Measurements from ENCODE around the gene DBN1. TPM values are rescaled to one million over a fixed set of nuclear protein-coding genes. Genes with fewer than 3 reads are reported as not detected.
"Not testable (repeated sequence)": the region's sequence is repeated elsewhere in the genome, so short reads cannot be mapped to it uniquely, and the experiment has no call there.

DBN1 gene
- total and polyA plus RNA-seq, 2 experiments from 2014 or later, result 106 to 290 TPM

DNA sequence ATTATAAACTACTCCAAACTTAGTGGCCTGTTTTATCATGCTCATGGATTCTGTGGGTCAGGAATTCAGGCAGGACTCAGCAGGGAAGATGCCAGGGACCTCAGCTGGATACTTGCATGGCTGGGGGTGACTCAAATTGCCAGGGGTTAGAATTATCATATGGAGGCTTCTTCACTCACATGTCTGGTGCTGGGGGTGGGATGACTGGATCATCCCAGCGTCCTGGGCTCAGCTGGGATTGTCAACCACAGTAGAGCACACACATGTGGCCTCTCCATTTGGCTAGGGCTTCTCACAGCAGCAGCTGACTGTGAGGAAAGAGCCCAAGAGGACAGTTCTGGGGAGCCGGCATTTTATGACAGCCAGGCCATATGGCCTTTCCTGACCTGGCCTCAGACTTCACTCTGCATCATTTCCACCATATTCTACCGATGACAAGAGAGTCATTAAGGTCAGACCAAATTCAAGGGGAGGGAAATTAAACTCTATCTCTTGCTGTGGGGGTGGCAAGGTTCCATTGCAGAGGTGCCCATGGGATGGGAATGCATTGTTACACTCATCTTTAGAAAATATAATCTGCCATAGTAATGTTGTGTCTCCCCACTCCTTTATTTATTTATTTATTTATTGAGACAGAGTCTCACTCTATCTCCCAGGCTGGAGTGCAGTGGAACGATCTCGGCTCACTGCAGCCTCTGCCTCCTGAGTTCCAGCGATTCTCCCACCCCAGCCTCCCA lies 52.2 kb downstream of the DBN1 start:
- Mint-ChIP-seq H3K27me3 (ENCODE audit: insufficient read depth, low read depth, poor library complexity) (peaks cover 11% of the 10 kb centered on the region), H3K27ac (no peak overlapping the region), H3K9me3 (no peaks in the 10 kb centered on the region; the same call in 1 of the 3 replicates), H3K4me3 (no peak overlapping the region), H3K4me1 (peaks cover 8% of the 10 kb centered on the region; the same call in 2 of the 3 replicates), H3K36me3 (ENCODE audit: low read depth) (no peaks in the 10 kb centered on the region)
- no peak for DNase-seq (ENCODE audit: low spot score)
- Histone ChIP-seq H3K4me1 (ENCODE audit: insufficient read depth) (peaks cover 6% of the 10 kb centered on the region), H3K79me2 (replicated peaks; ENCODE audit: insufficient read depth) (no peaks in the 10 kb centered on the region), H3K4me3 (no peak overlapping the region), H3F3A (replicated peaks; ENCODE audit: low read depth) (peaks cover 7% of the 10 kb centered on the region), H3K27me3 (ENCODE audit: insufficient read depth) (no peaks in the 10 kb centered on the region), H2AFZ (no peak overlapping the region), H3K4me2 (no peak overlapping the region), H3K36me3 (ENCODE audit: insufficient read depth) (no peaks in the 10 kb centered on the region), H3K27ac (ENCODE audit: low read depth) (no peak overlapping the region), H4K20me1 (replicated peaks; ENCODE audit: insufficient read depth) (no peaks in the 10 kb centered on the region), H3K9me2 (ENCODE audit: insufficient read depth) (no peaks in the 10 kb centered on the region)
- no peak for TF ChIP-seq CREB1 (CRISPR knock-in tag; IDR thresholded peaks at IDR 0.05; ENCODE audit: low read depth)
- no peak for TF ChIP-seq EZH2 (IDR thresholded peaks at IDR 0.05; ENCODE audit: low read depth, unreplicated experiment)
- TF ChIP-seq, protein P1, sequence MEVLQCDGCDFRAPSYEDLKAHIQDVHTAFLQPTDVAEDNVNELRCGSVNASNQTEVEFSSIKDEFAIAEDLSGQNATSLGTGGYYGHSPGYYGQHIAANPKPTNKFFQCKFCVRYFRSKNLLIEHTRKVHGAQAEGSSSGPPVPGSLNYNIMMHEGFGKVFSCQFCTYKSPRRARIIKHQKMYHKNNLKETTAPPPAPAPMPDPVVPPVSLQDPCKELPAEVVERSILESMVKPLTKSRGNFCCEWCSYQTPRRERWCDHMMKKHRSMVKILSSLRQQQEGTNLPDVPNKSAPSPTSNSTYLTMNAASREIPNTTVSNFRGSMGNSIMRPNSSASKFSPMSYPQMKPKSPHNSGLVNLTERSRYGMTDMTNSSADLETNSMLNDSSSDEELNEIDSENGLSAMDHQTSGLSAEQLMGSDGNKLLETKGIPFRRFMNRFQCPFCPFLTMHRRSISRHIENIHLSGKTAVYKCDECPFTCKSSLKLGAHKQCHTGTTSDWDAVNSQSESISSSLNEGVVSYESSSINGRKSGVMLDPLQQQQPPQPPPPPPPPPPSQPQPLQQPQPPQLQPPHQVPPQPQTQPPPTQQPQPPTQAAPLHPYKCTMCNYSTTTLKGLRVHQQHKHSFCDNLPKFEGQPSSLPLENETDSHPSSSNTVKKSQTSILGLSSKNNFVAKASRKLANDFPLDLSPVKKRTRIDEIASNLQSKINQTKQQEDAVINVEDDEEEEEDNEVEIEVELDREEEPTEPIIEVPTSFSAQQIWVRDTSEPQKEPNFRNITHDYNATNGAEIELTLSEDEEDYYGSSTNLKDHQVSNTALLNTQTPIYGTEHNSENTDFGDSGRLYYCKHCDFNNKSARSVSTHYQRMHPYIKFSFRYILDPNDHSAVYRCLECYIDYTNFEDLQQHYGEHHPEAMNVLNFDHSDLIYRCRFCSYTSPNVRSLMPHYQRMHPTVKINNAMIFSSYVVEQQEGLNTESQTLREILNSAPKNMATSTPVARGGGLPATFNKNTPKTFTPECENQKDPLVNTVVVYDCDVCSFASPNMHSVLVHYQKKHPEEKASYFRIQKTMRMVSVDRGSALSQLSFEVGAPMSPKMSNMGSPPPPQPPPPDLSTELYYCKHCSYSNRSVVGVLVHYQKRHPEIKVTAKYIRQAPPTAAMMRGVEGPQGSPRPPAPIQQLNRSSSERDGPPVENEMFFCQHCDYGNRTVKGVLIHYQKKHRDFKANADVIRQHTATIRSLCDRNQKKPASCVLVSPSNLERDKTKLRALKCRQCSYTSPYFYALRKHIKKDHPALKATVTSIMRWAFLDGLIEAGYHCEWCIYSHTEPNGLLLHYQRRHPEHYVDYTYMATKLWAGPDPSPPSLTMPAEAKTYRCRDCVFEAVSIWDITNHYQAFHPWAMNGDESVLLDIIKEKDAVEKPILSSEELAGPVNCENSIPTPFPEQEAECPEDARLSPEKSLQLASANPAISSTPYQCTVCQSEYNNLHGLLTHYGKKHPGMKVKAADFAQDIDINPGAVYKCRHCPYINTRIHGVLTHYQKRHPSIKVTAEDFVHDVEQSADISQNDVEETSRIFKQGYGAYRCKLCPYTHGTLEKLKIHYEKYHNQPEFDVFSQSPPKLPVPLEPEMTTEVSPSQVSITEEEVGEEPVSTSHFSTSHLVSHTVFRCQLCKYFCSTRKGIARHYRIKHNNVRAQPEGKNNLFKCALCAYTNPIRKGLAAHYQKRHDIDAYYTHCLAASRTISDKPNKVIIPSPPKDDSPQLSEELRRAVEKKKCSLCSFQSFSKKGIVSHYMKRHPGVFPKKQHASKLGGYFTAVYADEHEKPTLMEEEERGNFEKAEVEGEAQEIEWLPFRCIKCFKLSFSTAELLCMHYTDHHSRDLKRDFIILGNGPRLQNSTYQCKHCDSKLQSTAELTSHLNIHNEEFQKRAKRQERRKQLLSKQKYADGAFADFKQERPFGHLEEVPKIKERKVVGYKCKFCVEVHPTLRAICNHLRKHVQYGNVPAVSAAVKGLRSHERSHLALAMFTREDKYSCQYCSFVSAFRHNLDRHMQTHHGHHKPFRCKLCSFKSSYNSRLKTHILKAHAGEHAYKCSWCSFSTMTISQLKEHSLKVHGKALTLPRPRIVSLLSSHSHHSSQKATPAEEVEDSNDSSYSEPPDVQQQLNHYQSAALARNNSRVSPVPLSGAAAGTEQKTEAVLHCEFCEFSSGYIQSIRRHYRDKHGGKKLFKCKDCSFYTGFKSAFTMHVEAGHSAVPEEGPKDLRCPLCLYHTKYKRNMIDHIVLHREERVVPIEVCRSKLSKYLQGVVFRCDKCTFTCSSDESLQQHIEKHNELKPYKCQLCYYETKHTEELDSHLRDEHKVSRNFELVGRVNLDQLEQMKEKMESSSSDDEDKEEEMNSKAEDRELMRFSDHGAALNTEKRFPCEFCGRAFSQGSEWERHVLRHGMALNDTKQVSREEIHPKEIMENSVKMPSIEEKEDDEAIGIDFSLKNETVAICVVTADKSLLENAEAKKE (CRISPR knock-in tag; IDR thresholded peaks at IDR 0.05), result no peak
- TF ChIP-seq EZH2phosphoT487 (IDR thresholded peaks at IDR 0.05; ENCODE audit: unreplicated experiment), result no peak
- TF ChIP-seq, protein P2, sequence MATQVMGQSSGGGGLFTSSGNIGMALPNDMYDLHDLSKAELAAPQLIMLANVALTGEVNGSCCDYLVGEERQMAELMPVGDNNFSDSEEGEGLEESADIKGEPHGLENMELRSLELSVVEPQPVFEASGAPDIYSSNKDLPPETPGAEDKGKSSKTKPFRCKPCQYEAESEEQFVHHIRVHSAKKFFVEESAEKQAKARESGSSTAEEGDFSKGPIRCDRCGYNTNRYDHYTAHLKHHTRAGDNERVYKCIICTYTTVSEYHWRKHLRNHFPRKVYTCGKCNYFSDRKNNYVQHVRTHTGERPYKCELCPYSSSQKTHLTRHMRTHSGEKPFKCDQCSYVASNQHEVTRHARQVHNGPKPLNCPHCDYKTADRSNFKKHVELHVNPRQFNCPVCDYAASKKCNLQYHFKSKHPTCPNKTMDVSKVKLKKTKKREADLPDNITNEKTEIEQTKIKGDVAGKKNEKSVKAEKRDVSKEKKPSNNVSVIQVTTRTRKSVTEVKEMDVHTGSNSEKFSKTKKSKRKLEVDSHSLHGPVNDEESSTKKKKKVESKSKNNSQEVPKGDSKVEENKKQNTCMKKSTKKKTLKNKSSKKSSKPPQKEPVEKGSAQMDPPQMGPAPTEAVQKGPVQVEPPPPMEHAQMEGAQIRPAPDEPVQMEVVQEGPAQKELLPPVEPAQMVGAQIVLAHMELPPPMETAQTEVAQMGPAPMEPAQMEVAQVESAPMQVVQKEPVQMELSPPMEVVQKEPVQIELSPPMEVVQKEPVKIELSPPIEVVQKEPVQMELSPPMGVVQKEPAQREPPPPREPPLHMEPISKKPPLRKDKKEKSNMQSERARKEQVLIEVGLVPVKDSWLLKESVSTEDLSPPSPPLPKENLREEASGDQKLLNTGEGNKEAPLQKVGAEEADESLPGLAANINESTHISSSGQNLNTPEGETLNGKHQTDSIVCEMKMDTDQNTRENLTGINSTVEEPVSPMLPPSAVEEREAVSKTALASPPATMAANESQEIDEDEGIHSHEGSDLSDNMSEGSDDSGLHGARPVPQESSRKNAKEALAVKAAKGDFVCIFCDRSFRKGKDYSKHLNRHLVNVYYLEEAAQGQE (IDR thresholded peaks at IDR 0.05; ENCODE audit: unreplicated experiment), result no peak
- ATAC-seq, result no peak

DNA sequence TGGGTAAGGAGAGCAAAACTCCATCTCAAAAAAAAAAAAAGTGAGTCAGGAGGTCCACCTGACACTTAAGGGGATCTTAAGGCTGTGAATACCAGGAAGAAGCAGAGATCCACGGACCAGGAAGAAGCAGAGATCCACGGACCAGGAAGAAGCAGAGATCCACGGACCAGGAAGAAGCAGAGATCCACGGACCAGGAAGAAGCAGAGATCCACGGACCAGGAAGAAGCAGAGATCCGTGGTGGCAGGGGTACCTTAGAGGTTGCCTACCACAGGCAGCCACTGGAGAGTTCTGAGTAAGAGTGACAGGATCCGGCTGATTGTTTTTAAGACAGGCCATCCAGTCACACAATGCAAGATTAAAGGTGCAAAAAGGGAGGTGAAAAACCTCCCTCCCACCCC lies 53.0 kb downstream of the DBN1 start:
- H2AFZ ChIP-seq; H3K27me3 Mint-ChIP-seq (ENCODE audit: insufficient read depth, low read depth, poor library complexity); H3K9me2 ChIP-seq (ENCODE audit: insufficient read depth); H3K27ac Mint-ChIP-seq; H3K27ac ChIP-seq (ENCODE audit: low read depth); H3K4me3 Mint-ChIP-seq; DNase-seq (ENCODE audit: low spot score); H3K9me3 Mint-ChIP-seq; H3K36me3 ChIP-seq (ENCODE audit: insufficient read depth); H3K4me3 ChIP-seq; H3K4me2 ChIP-seq; H3K4me1 ChIP-seq (ENCODE audit: insufficient read depth); H3F3A ChIP-seq (replicated peaks; ENCODE audit: low read depth); H3K79me2 ChIP-seq (replicated peaks; ENCODE audit: insufficient read depth); H4K20me1 ChIP-seq (replicated peaks; ENCODE audit: insufficient read depth); ATAC-seq; H3K36me3 Mint-ChIP-seq (ENCODE audit: low read depth); H3K27me3 ChIP-seq (ENCODE audit: insufficient read depth); H3K4me1 Mint-ChIP-seq: not testable (repeated sequence)
